ENCODE measurements around the gene HOOK2.
"Not testable (repeated sequence)": the region's sequence is repeated elsewhere in the genome, so short reads cannot be mapped to it uniquely, and the experiment has no call there.

DNA sequence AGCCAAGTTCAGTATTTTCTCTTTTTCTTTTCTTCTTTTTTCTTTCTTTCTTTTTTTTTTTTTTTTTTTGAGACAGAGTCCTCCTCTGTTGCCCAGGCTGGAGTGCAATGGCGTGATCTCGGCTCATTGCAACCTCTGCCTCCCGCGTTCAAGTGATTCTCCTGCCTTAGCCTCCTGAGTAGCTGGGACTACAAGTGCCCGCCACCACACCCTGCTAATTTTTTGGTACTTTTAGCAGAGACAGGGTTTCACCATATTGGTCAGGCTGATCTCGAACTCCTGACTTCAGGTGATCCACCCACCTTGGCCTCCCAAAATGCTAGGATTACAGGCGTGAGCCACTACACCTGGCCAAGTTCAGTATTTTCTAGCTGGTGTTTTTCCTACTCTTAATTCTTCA lies 22.3 kb upstream of the HOOK2 start:
- TF ChIP-seq EZH2 (IDR thresholded peaks at IDR 0.05; ENCODE audit: low read length, missing control alignments): not testable (repeated sequence)
- TF ChIP-seq, protein P1, sequence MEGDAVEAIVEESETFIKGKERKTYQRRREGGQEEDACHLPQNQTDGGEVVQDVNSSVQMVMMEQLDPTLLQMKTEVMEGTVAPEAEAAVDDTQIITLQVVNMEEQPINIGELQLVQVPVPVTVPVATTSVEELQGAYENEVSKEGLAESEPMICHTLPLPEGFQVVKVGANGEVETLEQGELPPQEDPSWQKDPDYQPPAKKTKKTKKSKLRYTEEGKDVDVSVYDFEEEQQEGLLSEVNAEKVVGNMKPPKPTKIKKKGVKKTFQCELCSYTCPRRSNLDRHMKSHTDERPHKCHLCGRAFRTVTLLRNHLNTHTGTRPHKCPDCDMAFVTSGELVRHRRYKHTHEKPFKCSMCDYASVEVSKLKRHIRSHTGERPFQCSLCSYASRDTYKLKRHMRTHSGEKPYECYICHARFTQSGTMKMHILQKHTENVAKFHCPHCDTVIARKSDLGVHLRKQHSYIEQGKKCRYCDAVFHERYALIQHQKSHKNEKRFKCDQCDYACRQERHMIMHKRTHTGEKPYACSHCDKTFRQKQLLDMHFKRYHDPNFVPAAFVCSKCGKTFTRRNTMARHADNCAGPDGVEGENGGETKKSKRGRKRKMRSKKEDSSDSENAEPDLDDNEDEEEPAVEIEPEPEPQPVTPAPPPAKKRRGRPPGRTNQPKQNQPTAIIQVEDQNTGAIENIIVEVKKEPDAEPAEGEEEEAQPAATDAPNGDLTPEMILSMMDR (conservative IDR thresholded peaks at IDR 0.05 in 1 of 2, IDR thresholded peaks at IDR 0.05 in 1 of 2; ENCODE audit: low read depth in 1 of 2, low read length in 2 of 2): not testable (repeated sequence)

Data from fibroblast of lung (primary cell).